ENCODE data around the gene GPC6.

Gene GPC6

GRCh38 chr13:94256721-94257120, 1030.1 kb downstream of the GPC6 start:
- no peak overlapping the region for H3K4me3 ChIP-seq (ENCODE audit: low read depth, low read length)
- no peak for DNase-seq (ENCODE audit: low read depth)
- no peak for TF ChIP-seq CTCF (conservative IDR thresholded peaks at IDR 0.05; ENCODE audit: low read depth, low read length)

GRCh38 chr13:94259984-94260383, 1033.4 kb downstream of the GPC6 start:
- TF ChIP-seq CTCF (conservative IDR thresholded peaks at IDR 0.05; ENCODE audit: low read depth, low read length), result no peak
- H3K4me3 ChIP-seq (ENCODE audit: low read depth, low read length), result no peak overlapping the region
- no peak for DNase-seq (ENCODE audit: low read depth)

- no peak for DNase-seq (ENCODE audit: low read depth)
- TF ChIP-seq CTCF (conservative IDR thresholded peaks at IDR 0.05; ENCODE audit: low read depth, low read length), result no peak
- H3K4me3 ChIP-seq (ENCODE audit: low read depth, low read length), result no peak overlapping the region
Observed at GRCh38 chr13:94261163-94261562, 1034.6 kb downstream of the GPC6 start.

GRCh38 chr13:94263038-94263437, 1036.4 kb downstream of the GPC6 start:
- H3K4me3 ChIP-seq (ENCODE audit: low read depth, low read length), result no peak overlapping the region
- TF ChIP-seq CTCF (conservative IDR thresholded peaks at IDR 0.05; ENCODE audit: low read depth, low read length), result no peak
- no peak for DNase-seq (ENCODE audit: low read depth)

GRCh38 chr13:94267581-94268366, 1041.2 kb downstream of the GPC6 start:
- TF ChIP-seq CTCF (conservative IDR thresholded peaks at IDR 0.05; ENCODE audit: low read depth, low read length), result no peak
- no peak for DNase-seq (ENCODE audit: low read depth)
- no peak overlapping the region for H3K4me3 ChIP-seq (ENCODE audit: low read depth, low read length)

- no peak for TF ChIP-seq CTCF (conservative IDR thresholded peaks at IDR 0.05; ENCODE audit: low read depth, low read length)
- peak; percentile 33 for DNase-seq (ENCODE audit: low read depth)
- H3K4me3 ChIP-seq (ENCODE audit: low read depth, low read length), result no peak overlapping the region
Observed at GRCh38 chr13:94268661-94269060, 1042.1 kb downstream of the GPC6 start.

GRCh38 chr13:94269557-94269956, 1043.0 kb downstream of the GPC6 start:
- no peak for DNase-seq (ENCODE audit: low read depth)
- no peak for TF ChIP-seq CTCF (conservative IDR thresholded peaks at IDR 0.05; ENCODE audit: low read depth, low read length)
- H3K4me3 ChIP-seq (ENCODE audit: low read depth, low read length), result no peak overlapping the region

Data from choroid plexus epithelial cell (primary cell).